Ovary (tissue), 3 donors: ENCODE results near the gene FLII.

Source experiments
- CTCF ChIP-seq, 3 donors: fragments of 450-650 bp in 2 of 3; fragments of 200-600 bp in 1 of 3; IDR thresholded peaks; one replicate each; pipeline versions ENCODE4 v1.5.1 to v1.8.0; 2016 to 2022; ENCODE audit warnings: antibody characterized with exemption in 3 of 3, mild to moderate bottlenecking in 1 of 3
- POLR2A ChIP-seq: fragments of 450-650 bp; IDR thresholded peaks from one replicate; pipeline ENCODE4 v1.6.1; 2017; ENCODE audit warnings: antibody characterized with exemption, mild to moderate bottlenecking, moderate library complexity
- donor health status: DM: no; HTN: no; CAD: no.

GRCh38 chr17:18226284-18226945, 32.1 kb downstream of the FLII start:
- TF ChIP-seq CTCF (IDR thresholded peaks at IDR 0.05) (no peak), POLR2A (no peak)
